BJ (cell line): ENCODE results near the gene KCNQ2. TPM values are rescaled to one million over a fixed set of nuclear protein-coding genes. Genes with fewer than 3 reads are reported as not detected.

Experiments
- CTCF ChIA-PET: fragments of 350-600 bp; formaldehyde crosslinking; extraction: SDS; loops from one replicate; lab custom pipeline; 2021; ENCODE audit warnings: antibody characterized with exemption, inconsistent platforms; lab: Yijun Ruan, JAX
- POLR2A ChIA-PET: fragments of 300-600 bp; sonication (Branson Sonifier 250); formaldehyde crosslinking; extraction: SDS; loops from one replicate; lab custom pipeline; 2021; ENCODE audit warnings: antibody characterized with exemption; lab: Charles Lee
- DNase-seq: peaks from one replicate; pipeline ENCODE4 v3.0.0-alpha.2; 2011; ENCODE audit warnings: low read depth
- H3K27me3 ChIP-seq: 2 replicates; pipeline ENCODE4 v1.6.0; 2011; ENCODE audit warnings: low read length; ENCODE audit not compliant: control insufficient read depth, insufficient read depth
- H3K36me3 ChIP-seq: 2 replicates; pipeline ENCODE4 v1.5.1; 2011; ENCODE audit warnings: low read length; ENCODE audit not compliant: control insufficient read depth, insufficient read depth
- H3K4me3 ChIP-seq: 2 replicates; pipeline ENCODE4 v1.5.1; 2011; ENCODE audit warnings: low read depth, mild to moderate bottlenecking, control low read depth, low read length
- CTCF ChIP-seq: IDR thresholded peaks from 2 replicates; pipeline ENCODE4 v1.5.1; 2011; ENCODE audit warnings: low read depth, mild to moderate bottlenecking, control low read depth, inconsistent platforms, low read length, moderate library complexity; ENCODE audit not compliant: insufficient read depth
- polyA plus RNA-seq: library from polyadenylated mRNA; depleted of rRNA; stranded (reverse); fragments of >200 nt; gene quantifications from 2 replicates; pipeline ENCODE4 v1.2.3, GENCODE V29; 2011

KCNQ2 gene
- polyA plus RNA-seq, 1 experiment: not detected

GRCh38 chr20:63427724-63428330, 44.6 kb downstream of the KCNQ2 start:
- Histone ChIP-seq H3K36me3 (no peaks in the 10 kb centered on the region), H3K27me3 (no peaks in the 10 kb centered on the region; the same call in 1 of the 2 replicates), H3K4me3 (no peak overlapping the region)
- no peak for TF ChIP-seq CTCF
- DNase-seq: no peak
- CTCF ChIA-PET: no interaction called here
- POLR2A ChIA-PET: no interaction called here

- ChIA-PET CTCF (no interaction called here), POLR2A (no interaction called here)
- no peaks in the 10 kb centered on the region; the same call in 1 of the 2 replicates for H3K27me3 ChIP-seq
Measured at GRCh38 chr20:63427206-63427605, 45.2 kb downstream of the KCNQ2 start.

DNA sequence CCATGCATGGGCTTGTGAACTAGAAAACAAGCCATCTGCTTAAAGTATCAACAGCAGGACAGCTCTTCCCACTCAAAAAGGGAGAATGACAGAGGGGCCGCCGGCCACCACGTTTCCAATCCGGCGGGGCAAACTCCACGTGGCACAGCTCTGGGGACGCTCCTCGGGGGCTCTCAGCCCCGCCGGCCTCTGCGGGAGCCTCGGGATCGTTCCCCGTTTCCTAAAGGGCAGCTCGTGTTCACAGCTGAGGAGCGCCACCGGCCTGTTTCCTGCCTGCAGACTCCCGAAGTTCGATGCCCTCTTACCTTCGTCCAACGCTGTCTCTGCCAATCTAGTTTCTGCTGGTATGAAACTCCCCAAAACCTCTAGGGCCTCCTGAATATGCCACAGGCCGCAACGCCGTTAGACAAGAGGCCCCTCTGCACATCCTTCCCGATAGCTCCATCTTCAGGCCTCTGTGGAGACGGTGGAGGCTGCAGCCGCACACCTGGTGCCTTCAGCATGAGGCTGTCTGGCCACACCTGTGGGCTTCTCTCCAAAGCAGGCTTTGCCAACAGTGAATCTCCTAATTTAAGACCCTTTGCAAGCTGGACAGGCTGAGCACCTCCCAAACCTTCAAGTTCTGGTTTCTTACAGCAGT, 46.5 kb downstream of the KCNQ2 start:
- Histone ChIP-seq H3K36me3 (no peaks in the 10 kb centered on the region), H3K4me3 (no peak overlapping the region), H3K27me3 (no peaks in the 10 kb centered on the region; the same call in 1 of the 2 replicates)
- no peak for TF ChIP-seq CTCF
- DNase-seq: no peak
- CTCF ChIA-PET: interaction anchor here (0.6 to 1.4 kb wide), 4 partner anchors 21 to 530 kb away, joined by 3 read pairs; partner anchors contain the start of gene UCKL1
- POLR2A ChIA-PET: no interaction called here

More at GRCh38 chr20:63427206-63427605, 45.2 kb downstream of the KCNQ2 start:
- DNase-seq: no peak
- no peak overlapping the region for H3K4me3 ChIP-seq
- TF ChIP-seq CTCF: no peak
- no peaks in the 10 kb centered on the region for H3K36me3 ChIP-seq

GRCh38 chr20:63424613-63425012, 47.8 kb downstream of the KCNQ2 start:
- TF ChIP-seq CTCF: no peak
- POLR2A ChIA-PET: no interaction called here

DNA sequence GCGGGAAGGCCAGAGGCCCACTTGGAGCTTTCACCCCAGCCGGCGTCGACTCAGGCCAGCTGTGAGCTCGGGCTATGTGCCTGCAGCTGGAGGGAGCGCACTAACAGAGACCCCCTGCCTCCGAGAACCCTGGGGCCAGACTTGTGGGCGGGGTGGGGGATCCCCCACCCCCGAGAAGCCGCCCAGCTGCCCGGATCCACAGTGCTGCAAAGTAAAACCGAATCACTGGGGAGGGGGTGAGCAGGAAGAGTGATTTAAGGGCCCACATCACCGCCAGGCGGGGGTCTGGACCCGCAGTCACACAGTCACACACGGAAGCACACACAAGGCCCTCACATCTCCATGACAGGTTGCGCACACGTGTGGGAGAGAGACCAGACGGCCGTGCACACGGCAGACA, 48.7 kb downstream of the KCNQ2 start:
- H3K27me3 ChIP-seq: no peaks in the 10 kb centered on the region; the same call in 1 of the 2 replicates
- no peak overlapping the region for H3K4me3 ChIP-seq
- DNase-seq: no peak
- ChIA-PET POLR2A (no interaction called here), CTCF (no interaction called here)
- no peaks in the 10 kb centered on the region for H3K36me3 ChIP-seq
- TF ChIP-seq CTCF: no peak

More at GRCh38 chr20:63424613-63425012, 47.8 kb downstream of the KCNQ2 start:
- Histone ChIP-seq H3K27me3 (no peaks in the 10 kb centered on the region; the same call in 1 of the 2 replicates), H3K36me3 (no peaks in the 10 kb centered on the region), H3K4me3 (no peak overlapping the region)
- no peak for DNase-seq
- CTCF ChIA-PET: interaction anchor here (1.4 kb wide), 1 partner anchor 22 kb away, joined by 3 read pairs; no protein-coding TSS in a partner anchor
